ENCODE measurements around the gene FCRLA.
A peak's percentile ranks its signal among the peaks of the same experiment; 100 is the strongest.

Gene FCRLA

DNA sequence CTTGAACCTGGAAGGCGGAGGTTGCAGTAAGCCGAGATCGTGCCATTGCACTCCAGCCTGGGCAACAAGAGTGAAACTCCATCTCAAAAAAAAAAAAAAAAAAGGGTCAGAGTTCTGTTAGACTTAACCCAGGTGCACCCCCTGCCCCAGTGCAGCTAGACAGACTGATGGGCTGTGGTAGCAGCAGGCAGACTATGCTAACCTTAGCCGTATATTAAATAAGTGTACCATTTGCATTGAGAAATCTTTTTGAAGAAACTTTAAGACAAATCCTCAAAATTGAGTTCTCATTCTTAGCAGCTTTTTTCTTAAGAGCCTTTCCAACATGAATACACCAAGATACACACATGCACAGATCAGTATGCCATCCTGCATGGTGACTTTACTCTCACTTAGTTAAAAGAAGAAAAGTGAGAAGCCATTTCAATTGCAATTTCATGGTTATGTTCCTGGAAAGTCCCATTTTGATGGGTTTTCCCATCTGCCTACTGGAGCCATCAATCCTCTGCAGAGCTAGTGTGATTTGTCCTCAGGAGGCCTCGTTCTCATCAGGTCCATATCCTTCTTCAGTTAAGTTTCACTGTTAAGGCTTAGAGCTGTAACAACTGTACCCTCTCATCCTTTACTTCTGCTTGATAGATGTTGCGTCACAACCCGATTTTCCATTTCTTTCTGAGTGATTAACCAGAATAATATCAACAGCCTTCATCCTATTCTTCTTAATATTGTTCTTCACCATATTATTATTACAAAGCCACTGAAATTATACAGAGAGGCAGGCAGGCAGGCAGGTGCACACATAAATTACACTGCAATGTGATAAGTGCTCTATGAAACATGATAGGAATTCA, 21.6 kb downstream of the FCRLA start:
- ATAC-seq (replicated peaks; ENCODE audit: extremely low read depth, poor library complexity, severe bottlenecking) (no peak), DNase-seq (ENCODE audit: low spot score in 2 of 2) (no peak)
- H3K27ac Mint-ChIP-seq (ENCODE audit: low read depth): no peak overlapping the region
- H3K36me3 Mint-ChIP-seq (ENCODE audit: insufficient read depth): peaks cover 11% of the 10 kb centered on the region
- H3K4me3 Mint-ChIP-seq: no peak overlapping the region
- H3K9me3 Mint-ChIP-seq: no peaks in the 10 kb centered on the region
- peaks cover 62% of the 10 kb centered on the region for H3K4me1 Mint-ChIP-seq
- H3K27me3 Mint-ChIP-seq: no peaks in the 10 kb centered on the region

GRCh38 chr1:161730050-161730564, 23.1 kb downstream of the FCRLA start:
- peaks cover 11% of the 10 kb centered on the region for H3K36me3 Mint-ChIP-seq (ENCODE audit: insufficient read depth)
- no peak overlapping the region for H3K4me3 Mint-ChIP-seq
- ATAC-seq (replicated peaks; ENCODE audit: extremely low read depth, poor library complexity, severe bottlenecking): no peak
- H3K9me3 Mint-ChIP-seq: no peaks in the 10 kb centered on the region
- peaks cover 57% of the 10 kb centered on the region for H3K4me1 Mint-ChIP-seq
- peak overlapping the region; percentile 47 for H3K27ac Mint-ChIP-seq (ENCODE audit: low read depth)
- no peaks in the 10 kb centered on the region for H3K27me3 Mint-ChIP-seq
- no peak for DNase-seq (ENCODE audit: low spot score in 2 of 2)

DNA sequence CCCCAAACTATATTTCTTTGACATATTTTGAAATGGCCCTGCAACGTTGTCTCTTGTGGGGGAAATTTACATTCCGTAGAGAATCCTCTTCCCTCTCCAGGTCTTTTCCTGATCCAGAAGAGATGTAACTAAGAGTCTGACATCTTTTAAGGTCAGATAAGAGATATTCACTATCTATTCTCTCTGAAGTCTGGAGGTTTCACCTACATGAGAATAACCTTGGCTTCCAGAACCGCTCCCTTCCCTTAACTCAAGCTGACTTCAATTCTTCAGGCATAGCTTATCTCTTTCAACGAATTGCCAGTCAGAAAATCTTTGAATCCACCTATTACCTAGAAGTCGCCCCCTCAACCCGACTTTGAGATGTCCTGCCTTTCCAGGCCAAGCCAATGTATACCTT, 24.2 kb downstream of the FCRLA start:
- no peak for DNase-seq (ENCODE audit: low spot score in 2 of 2)
- Mint-ChIP-seq H3K36me3 (ENCODE audit: insufficient read depth) (peaks cover 7% of the 10 kb centered on the region), H3K4me3 (peak overlapping the region; percentile 17), H3K27me3 (no peaks in the 10 kb centered on the region), H3K27ac (ENCODE audit: low read depth) (no peak overlapping the region), H3K4me1 (peaks cover 52% of the 10 kb centered on the region), H3K9me3 (no peaks in the 10 kb centered on the region)
- no peak for ATAC-seq (replicated peaks; ENCODE audit: extremely low read depth, poor library complexity, severe bottlenecking)

DNA sequence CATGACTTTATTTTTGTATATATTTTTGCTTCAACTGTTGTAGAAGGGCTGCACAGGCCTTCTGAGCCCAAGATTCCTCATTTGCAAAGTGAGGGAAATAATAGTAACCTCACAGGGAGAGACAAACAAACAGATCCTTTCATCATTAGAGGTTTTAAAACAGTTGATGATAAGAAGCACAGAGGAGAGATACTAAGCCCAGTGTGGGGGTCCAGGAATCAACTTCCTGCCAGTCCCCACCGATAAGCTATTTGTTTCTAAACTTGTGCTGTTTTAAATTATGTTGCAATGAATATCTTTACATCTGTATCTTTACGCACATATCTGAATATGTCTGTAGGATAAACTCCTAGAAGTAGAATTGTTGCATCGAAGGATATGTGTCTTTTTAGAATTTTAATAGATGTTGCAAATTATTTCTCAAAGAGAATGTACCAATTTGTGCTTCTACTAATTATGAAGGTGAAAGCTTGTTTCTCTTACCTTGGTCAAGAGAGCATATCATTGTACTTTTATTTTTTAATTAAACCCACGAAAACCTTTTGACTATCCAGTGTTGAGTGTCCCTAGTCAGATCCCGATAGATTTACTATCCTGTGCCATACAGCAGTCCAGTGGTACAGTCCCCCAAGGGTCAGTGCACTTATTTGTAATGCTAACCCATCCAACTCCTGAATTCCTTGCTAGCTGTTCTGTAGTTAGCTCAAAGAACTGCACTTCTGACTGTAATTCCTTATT, 25.1 kb downstream of the FCRLA start:
- Mint-ChIP-seq H3K9me3 (no peaks in the 10 kb centered on the region), H3K27ac (ENCODE audit: low read depth) (no peak overlapping the region), H3K4me1 (peaks cover 51% of the 10 kb centered on the region), H3K36me3 (ENCODE audit: insufficient read depth) (peaks cover 4% of the 10 kb centered on the region), H3K4me3 (no peak overlapping the region), H3K27me3 (no peaks in the 10 kb centered on the region)
- no peak for DNase-seq (ENCODE audit: low spot score in 2 of 2)
- no peak for ATAC-seq (replicated peaks; ENCODE audit: extremely low read depth, poor library complexity, severe bottlenecking)

GRCh38 chr1:161733526-161733925, 26.5 kb downstream of the FCRLA start:
- Mint-ChIP-seq H3K36me3 (ENCODE audit: insufficient read depth) (no peaks in the 10 kb centered on the region), H3K9me3 (no peaks in the 10 kb centered on the region), H3K27me3 (no peaks in the 10 kb centered on the region), H3K27ac (ENCODE audit: low read depth) (no peak overlapping the region), H3K4me3 (no peak overlapping the region), H3K4me1 (peaks cover 44% of the 10 kb centered on the region)
- ATAC-seq (replicated peaks; ENCODE audit: extremely low read depth, poor library complexity, severe bottlenecking): no peak
- no peak for DNase-seq (ENCODE audit: low spot score in 2 of 2)

- Mint-ChIP-seq H3K4me1 (peaks cover 49% of the 10 kb centered on the region), H3K36me3 (ENCODE audit: insufficient read depth) (no peaks in the 10 kb centered on the region), H3K27ac (ENCODE audit: low read depth) (no peak overlapping the region), H3K27me3 (no peaks in the 10 kb centered on the region), H3K9me3 (no peaks in the 10 kb centered on the region), H3K4me3 (no peak overlapping the region)
- DNase-seq (ENCODE audit: low spot score in 2 of 2) (no peak), ATAC-seq (replicated peaks; ENCODE audit: extremely low read depth, poor library complexity, severe bottlenecking) (no peak)
These were observed 28.8 kb downstream of the FCRLA start for GRCh38 chr1:161735837-161736236.

- H3K36me3 Mint-ChIP-seq (ENCODE audit: insufficient read depth): no peaks in the 10 kb centered on the region
- no peak overlapping the region for H3K4me3 Mint-ChIP-seq
- no peaks in the 10 kb centered on the region for H3K9me3 Mint-ChIP-seq
- ATAC-seq (replicated peaks; ENCODE audit: extremely low read depth, poor library complexity, severe bottlenecking) (no peak), DNase-seq (ENCODE audit: low spot score in 2 of 2) (no peak)
- no peak overlapping the region for H3K27ac Mint-ChIP-seq (ENCODE audit: low read depth)
- peaks cover 51% of the 10 kb centered on the region for H3K4me1 Mint-ChIP-seq
- H3K27me3 Mint-ChIP-seq: no peaks in the 10 kb centered on the region
These were observed 29.4 kb downstream of the FCRLA start for GRCh38 chr1:161736335-161736969.

DNA sequence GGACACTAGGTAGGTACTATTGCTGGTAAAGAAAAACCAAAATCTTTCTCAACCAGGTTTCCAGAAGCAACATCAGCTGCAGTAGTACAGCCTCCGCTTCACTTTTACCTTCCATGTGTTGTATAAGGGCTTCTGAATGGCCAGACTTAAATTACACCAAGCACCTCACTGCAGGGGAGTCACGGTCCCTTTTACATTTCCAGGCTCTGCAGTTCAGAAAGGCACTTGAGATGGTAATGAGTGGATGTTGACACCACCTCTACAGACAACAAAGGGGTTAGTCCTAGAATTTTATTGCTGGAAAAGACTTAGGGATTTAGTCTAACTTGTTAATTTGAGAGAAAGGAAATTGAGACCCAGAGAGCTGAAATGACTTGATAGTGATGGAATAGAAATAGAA, 30.6 kb downstream of the FCRLA start:
- H3K4me1 Mint-ChIP-seq: peaks cover 44% of the 10 kb centered on the region
- no peaks in the 10 kb centered on the region for H3K36me3 Mint-ChIP-seq (ENCODE audit: insufficient read depth)
- H3K27me3 Mint-ChIP-seq: no peaks in the 10 kb centered on the region
- no peak overlapping the region for H3K4me3 Mint-ChIP-seq
- DNase-seq (ENCODE audit: low spot score in 2 of 2) (no peak), ATAC-seq (replicated peaks; ENCODE audit: extremely low read depth, poor library complexity, severe bottlenecking) (no peak)
- H3K27ac Mint-ChIP-seq (ENCODE audit: low read depth): no peak overlapping the region
- H3K9me3 Mint-ChIP-seq: no peaks in the 10 kb centered on the region

- Mint-ChIP-seq H3K27ac (ENCODE audit: low read depth) (peak overlapping the region; percentile 81), H3K4me3 (peak overlapping the region; percentile 64), H3K4me1 (peaks cover 42% of the 10 kb centered on the region), H3K27me3 (no peaks in the 10 kb centered on the region), H3K36me3 (ENCODE audit: insufficient read depth) (no peaks in the 10 kb centered on the region), H3K9me3 (no peaks in the 10 kb centered on the region)
- ATAC-seq (replicated peaks; ENCODE audit: extremely low read depth, poor library complexity, severe bottlenecking) (peak; percentile 98), DNase-seq (ENCODE audit: low spot score in 2 of 2) (peak; percentile 32 to 67)
These were observed 31.7 kb downstream of the FCRLA start for GRCh38 chr1:161738627-161739287.

DNA sequence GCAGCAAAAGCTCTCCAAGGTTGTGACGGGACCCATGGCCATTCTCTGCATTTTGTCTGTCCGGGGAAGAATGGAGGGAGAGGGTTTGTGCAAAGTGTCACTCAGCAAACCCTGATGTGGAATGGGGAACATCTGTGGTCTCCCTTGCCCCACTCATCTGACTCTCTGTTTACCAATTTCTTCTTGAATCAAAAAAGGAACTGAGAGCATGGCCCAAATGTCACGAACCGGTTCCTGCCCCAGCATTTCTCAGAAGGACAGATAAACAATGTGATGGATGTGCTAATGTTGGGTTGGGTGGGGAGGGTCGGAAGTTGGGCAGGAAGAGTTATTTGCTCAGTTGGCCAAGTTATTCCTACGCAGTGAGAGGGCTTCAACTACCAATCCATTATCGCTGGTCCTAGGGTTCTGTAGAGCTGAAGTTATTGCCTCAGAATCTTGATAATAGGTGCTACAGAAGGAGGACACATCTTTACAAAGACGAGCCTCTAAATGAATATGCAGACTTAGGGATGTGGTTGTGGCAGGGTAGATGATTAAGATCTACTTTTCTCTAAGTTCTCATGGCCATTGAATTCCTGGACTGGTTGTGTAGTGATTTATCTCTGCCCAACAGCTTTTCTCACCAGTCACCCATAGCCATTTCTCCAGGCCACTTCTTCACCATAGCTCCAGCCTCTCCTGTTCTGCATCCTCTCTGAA, 33.0 kb downstream of the FCRLA start:
- H3K27ac Mint-ChIP-seq (ENCODE audit: low read depth): peak overlapping the region; percentile 81
- ATAC-seq (replicated peaks; ENCODE audit: extremely low read depth, poor library complexity, severe bottlenecking) (no peak), DNase-seq (ENCODE audit: low spot score in 2 of 2) (no peak)
- no peak overlapping the region for H3K4me3 Mint-ChIP-seq
- peaks cover 42% of the 10 kb centered on the region for H3K4me1 Mint-ChIP-seq
- H3K36me3 Mint-ChIP-seq (ENCODE audit: insufficient read depth): no peaks in the 10 kb centered on the region
- no peaks in the 10 kb centered on the region for H3K9me3 Mint-ChIP-seq
- no peaks in the 10 kb centered on the region for H3K27me3 Mint-ChIP-seq

- peaks cover 39% of the 10 kb centered on the region for H3K4me1 Mint-ChIP-seq
- no peak overlapping the region for H3K4me3 Mint-ChIP-seq
- no peaks in the 10 kb centered on the region for H3K9me3 Mint-ChIP-seq
- DNase-seq (ENCODE audit: low spot score in 2 of 2): no peak
- ATAC-seq (replicated peaks; ENCODE audit: extremely low read depth, poor library complexity, severe bottlenecking): no peak
- no peaks in the 10 kb centered on the region for H3K27me3 Mint-ChIP-seq
- H3K27ac Mint-ChIP-seq (ENCODE audit: low read depth): peak overlapping the region; percentile 33
- H3K36me3 Mint-ChIP-seq (ENCODE audit: insufficient read depth): no peaks in the 10 kb centered on the region
These were observed 33.9 kb downstream of the FCRLA start for GRCh38 chr1:161740921-161741320.

DNA sequence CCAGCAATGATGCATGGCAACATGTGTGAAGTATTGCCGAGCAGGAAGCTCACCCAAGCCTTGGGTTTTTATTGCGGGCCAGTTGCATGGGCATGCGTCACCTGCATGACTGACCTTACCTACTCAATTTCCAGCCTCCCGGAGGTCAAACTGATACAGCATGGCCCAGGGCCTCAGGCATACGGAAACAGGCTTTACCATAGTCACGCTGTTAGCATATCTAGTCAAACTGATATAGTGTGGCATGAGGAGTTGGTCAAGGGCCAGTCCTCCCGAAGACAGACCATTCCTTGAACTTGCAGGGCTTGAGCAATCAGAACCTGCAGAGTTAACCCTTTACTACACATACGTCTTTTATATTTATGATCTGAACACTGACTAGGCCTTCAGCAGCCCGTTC, 36.2 kb downstream of the FCRLA start:
- DNase-seq (ENCODE audit: low spot score in 2 of 2) (no peak), ATAC-seq (replicated peaks; ENCODE audit: extremely low read depth, poor library complexity, severe bottlenecking) (no peak)
- peaks cover 32% of the 10 kb centered on the region for H3K4me1 Mint-ChIP-seq
- no peaks in the 10 kb centered on the region for H3K9me3 Mint-ChIP-seq
- no peak overlapping the region for H3K4me3 Mint-ChIP-seq
- H3K36me3 Mint-ChIP-seq (ENCODE audit: insufficient read depth): no peaks in the 10 kb centered on the region
- H3K27me3 Mint-ChIP-seq: no peaks in the 10 kb centered on the region
- no peak overlapping the region for H3K27ac Mint-ChIP-seq (ENCODE audit: low read depth)

Measured in central memory CD8-positive, alpha-beta T cell (primary cell).